ENCODE measurements around the gene DCUN1D3. TPM values are rescaled to one million over a fixed set of nuclear protein-coding genes. Genes with fewer than 3 reads are reported as not detected.

The DCUN1D3 gene
- total RNA-seq, 1 donor from 2014 or later = 12.4 TPM

DNA sequence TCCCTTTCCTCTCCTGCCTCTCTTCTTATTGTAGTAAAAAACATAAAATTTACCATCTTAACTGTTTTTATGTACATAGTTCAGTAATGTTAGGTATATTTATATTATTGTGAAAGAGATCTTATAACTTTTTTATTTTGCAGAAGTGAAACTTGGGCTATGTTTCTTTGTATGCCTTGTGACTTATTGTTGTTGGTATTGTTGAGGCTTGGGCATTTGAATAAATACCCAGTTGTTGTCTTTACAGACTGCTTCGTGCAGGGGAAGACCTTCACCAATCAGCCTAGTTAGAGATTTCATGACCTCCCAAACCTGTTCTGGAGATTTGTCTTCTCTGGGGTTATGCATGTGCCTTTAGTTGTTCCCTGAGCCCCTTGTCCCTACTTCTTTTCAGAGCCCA lies 61.9 kb downstream of the DCUN1D3 start:
- Mint-ChIP-seq H3K9me3 (peaks cover 25% of the 10 kb centered on the region), H3K27me3 (ENCODE audit: low read depth) (no peaks in the 10 kb centered on the region), H3K27ac (no peak overlapping the region), H3K36me3 (peaks cover 53% of the 10 kb centered on the region), H3K4me1 (no peaks in the 10 kb centered on the region), H3K4me3 (no peak overlapping the region)
- TF ChIP-seq CTCF (IDR thresholded peaks at IDR 0.05; ENCODE audit: unreplicated experiment) = no peak
- no peak for DNase-seq (ENCODE audit: low spot score in 2 of 2, unreplicated experiment in 2 of 2)

GRCh38 chr16:20833086-20833485 lies 67.1 kb downstream of the DCUN1D3 start:
- H3K27ac Mint-ChIP-seq = no peak overlapping the region
- peaks cover 25% of the 10 kb centered on the region for H3K9me3 Mint-ChIP-seq
- no peaks in the 10 kb centered on the region for H3K27me3 Mint-ChIP-seq (ENCODE audit: low read depth)
- DNase-seq (ENCODE audit: low spot score in 2 of 2, unreplicated experiment in 2 of 2) = no peak
- no peaks in the 10 kb centered on the region for H3K4me1 Mint-ChIP-seq
- H3K4me3 Mint-ChIP-seq = no peak overlapping the region
- no peak for TF ChIP-seq CTCF (IDR thresholded peaks at IDR 0.05; ENCODE audit: unreplicated experiment)
- peaks cover 46% of the 10 kb centered on the region for H3K36me3 Mint-ChIP-seq

GRCh38 chr16:20830372-20830771 lies 69.8 kb downstream of the DCUN1D3 start:
- peaks cover 21% of the 10 kb centered on the region for H3K36me3 Mint-ChIP-seq
- H3K27me3 Mint-ChIP-seq (ENCODE audit: low read depth) = no peaks in the 10 kb centered on the region

GRCh38 chr16:20829536-20829935 lies 70.6 kb downstream of the DCUN1D3 start:
- H3K4me1 Mint-ChIP-seq = no peaks in the 10 kb centered on the region
- no peak for TF ChIP-seq CTCF (IDR thresholded peaks at IDR 0.05; ENCODE audit: unreplicated experiment)

More at GRCh38 chr16:20830372-20830771, 69.8 kb downstream of the DCUN1D3 start:
- Mint-ChIP-seq H3K4me1 (no peaks in the 10 kb centered on the region), H3K9me3 (peaks cover 9% of the 10 kb centered on the region), H3K27ac (no peak overlapping the region), H3K4me3 (no peak overlapping the region)
- TF ChIP-seq CTCF (IDR thresholded peaks at IDR 0.05; ENCODE audit: unreplicated experiment) = no peak
- no peak for DNase-seq (ENCODE audit: low spot score in 2 of 2, unreplicated experiment in 2 of 2)

DNA sequence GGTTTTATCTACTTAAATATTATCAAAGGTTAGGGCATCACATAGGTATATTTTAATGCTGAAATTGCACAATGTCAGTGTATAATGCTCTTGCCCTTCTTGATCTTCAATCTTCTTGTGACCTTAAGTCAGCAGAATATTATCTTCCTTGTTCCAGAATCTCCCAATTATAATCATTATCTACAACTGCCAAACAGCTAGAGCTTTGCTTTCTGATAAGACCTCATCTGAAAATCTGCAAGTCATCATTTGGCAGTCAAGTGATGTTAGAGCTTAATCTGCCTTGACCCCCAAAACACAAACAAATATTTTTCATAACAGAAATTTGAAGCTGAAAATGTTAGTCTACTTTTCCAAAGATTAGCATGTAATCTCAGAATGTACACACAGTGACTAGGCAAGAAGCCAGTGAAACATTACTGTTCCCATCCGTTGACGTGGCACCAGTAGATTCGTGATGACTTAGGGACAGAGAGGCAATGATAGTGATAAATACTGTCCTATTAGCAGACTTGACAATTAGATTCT lies 74.1 kb downstream of the DCUN1D3 start:
- H3K27ac Mint-ChIP-seq = no peak overlapping the region
- TF ChIP-seq CTCF (IDR thresholded peaks at IDR 0.05; ENCODE audit: unreplicated experiment) = no peak
- no peaks in the 10 kb centered on the region for H3K27me3 Mint-ChIP-seq (ENCODE audit: low read depth)
- DNase-seq (ENCODE audit: low spot score in 2 of 2, unreplicated experiment in 2 of 2) = no peak
- H3K4me3 Mint-ChIP-seq = no peak overlapping the region
- no peaks in the 10 kb centered on the region for H3K9me3 Mint-ChIP-seq
- no peaks in the 10 kb centered on the region for H3K4me1 Mint-ChIP-seq
- H3K36me3 Mint-ChIP-seq = peaks cover 6% of the 10 kb centered on the region

More at GRCh38 chr16:20829536-20829935, 70.6 kb downstream of the DCUN1D3 start:
- Mint-ChIP-seq H3K36me3 (peaks cover 12% of the 10 kb centered on the region), H3K27ac (no peak overlapping the region), H3K4me3 (no peak overlapping the region), H3K9me3 (peaks cover 2% of the 10 kb centered on the region), H3K27me3 (ENCODE audit: low read depth) (no peaks in the 10 kb centered on the region)
- DNase-seq (ENCODE audit: low spot score in 2 of 2, unreplicated experiment in 2 of 2) = no peak
